ENCODE results near the gene DTX1.

Gene DTX1

DNA sequence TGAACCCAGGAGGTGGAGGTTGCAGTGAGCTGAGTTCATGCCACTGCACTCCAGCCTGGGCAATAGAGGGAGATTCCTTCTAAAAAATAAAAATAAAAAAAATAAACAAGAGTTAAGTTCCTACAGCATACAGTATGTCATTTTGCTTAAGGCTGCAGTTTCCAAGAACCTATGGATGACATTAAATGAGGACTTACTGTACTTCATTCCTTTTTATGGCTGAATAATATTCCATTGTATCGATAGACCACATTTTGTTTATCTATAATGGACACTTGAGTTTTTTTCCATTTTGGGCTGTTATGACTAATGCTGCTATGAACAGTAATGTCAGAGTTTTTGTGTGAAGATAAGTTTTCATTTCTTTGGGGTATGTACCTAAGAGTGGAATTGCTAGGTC lies 61.6 kb downstream of the DTX1 start:
- DNase-seq (ENCODE audit: low read depth) = no peak
- no peak overlapping the region for H3K4me3 ChIP-seq (ENCODE audit: low read depth, low read length)
- no peak for TF ChIP-seq MYC (IDR thresholded peaks at IDR 0.05; ENCODE audit: low read depth, low read length)
- TF ChIP-seq, protein P1, sequence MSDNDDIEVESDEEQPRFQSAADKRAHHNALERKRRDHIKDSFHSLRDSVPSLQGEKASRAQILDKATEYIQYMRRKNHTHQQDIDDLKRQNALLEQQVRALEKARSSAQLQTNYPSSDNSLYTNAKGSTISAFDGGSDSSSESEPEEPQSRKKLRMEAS (IDR thresholded peaks at IDR 0.05; ENCODE audit: low read depth, low read length) = no peak
- TF ChIP-seq POLR2A (IDR thresholded peaks at IDR 0.05; ENCODE audit: extremely low read depth, insufficient read length) = no peak
- TF ChIP-seq, protein P2, sequence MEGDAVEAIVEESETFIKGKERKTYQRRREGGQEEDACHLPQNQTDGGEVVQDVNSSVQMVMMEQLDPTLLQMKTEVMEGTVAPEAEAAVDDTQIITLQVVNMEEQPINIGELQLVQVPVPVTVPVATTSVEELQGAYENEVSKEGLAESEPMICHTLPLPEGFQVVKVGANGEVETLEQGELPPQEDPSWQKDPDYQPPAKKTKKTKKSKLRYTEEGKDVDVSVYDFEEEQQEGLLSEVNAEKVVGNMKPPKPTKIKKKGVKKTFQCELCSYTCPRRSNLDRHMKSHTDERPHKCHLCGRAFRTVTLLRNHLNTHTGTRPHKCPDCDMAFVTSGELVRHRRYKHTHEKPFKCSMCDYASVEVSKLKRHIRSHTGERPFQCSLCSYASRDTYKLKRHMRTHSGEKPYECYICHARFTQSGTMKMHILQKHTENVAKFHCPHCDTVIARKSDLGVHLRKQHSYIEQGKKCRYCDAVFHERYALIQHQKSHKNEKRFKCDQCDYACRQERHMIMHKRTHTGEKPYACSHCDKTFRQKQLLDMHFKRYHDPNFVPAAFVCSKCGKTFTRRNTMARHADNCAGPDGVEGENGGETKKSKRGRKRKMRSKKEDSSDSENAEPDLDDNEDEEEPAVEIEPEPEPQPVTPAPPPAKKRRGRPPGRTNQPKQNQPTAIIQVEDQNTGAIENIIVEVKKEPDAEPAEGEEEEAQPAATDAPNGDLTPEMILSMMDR (IDR thresholded peaks at IDR 0.05; ENCODE audit: low read depth, low read length) = no peak

DNA sequence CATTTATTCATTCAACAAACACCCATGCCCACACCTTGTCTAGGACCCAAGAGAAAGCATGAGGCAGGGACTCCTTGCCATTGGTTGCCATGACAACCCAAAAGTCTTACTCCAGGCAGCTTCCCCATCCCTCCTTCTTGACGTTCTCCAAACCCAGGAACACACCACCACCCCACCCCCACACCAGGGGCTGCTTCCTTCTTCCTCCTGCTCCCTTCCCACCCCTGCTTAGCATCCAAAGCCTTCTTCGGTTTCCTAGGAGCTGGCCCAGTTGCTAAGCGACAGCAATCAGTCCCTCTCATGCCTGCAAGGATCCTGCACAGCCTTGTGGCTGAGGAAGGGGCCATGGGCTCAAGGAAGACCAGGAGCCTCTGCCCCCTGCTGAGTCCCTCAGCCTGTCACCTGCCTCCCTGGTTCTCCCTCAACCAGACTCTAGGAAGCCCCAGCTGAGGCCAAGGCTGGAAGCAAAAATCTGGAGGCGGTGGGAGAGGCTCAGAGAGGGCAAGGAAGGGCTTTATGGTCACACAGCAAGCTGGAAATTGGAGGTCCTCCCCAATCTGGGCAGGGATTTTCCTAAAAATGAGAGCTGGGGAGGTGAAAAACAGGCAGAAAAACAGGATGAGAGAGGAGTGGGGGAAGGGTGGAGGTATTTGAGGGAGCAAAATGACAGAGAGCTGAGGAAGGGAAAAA lies 63.6 kb downstream of the DTX1 start:
- no peak for TF ChIP-seq POLR2A (IDR thresholded peaks at IDR 0.05; ENCODE audit: extremely low read depth, insufficient read length)
- TF ChIP-seq, protein P1 (IDR thresholded peaks at IDR 0.05; ENCODE audit: low read depth, low read length) = no peak
- no peak for TF ChIP-seq MYC (IDR thresholded peaks at IDR 0.05; ENCODE audit: low read depth, low read length)
- TF ChIP-seq, protein P2 (IDR thresholded peaks at IDR 0.05; ENCODE audit: low read depth, low read length) = no peak
- H3K4me3 ChIP-seq (ENCODE audit: low read depth, low read length) = no peak overlapping the region
- DNase-seq (ENCODE audit: low read depth) = peak; percentile 31

DNA sequence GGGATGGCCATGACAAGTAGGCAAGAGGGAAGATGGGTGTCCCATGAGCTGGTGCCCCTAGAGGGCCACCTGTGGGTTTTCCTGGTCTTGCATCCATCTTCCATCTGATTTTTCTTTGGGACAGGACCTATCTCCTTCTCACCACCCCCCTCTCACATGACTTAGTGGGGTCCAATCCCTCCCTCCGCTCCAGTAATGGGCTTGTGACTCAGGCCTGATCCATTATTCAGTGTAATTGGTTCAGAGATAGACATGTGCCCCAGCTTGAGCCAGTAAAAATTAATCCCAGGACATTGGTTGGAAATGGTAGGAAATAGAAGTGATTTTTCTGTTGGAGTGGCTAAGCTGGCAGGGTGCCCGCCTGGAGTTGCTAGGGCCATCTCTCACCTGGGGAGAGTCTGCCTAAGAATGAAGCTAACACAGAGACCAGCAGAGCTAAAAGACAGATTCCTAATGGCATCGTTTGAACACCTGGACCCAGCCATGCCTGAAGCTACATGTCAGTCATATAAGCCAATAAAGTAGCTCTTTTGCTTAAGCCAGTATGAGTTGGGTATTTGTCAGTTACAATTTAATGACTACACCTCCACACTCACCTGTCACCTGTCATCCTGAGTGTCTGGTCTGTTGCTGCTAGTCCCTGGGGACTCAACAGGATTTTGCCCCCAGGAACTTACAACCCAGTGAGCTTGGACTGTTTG lies 64.3 kb downstream of the DTX1 start:
- DNase-seq (ENCODE audit: low read depth) = no peak
- TF ChIP-seq, protein P2 (IDR thresholded peaks at IDR 0.05; ENCODE audit: low read depth, low read length) = no peak
- TF ChIP-seq, protein P1 (IDR thresholded peaks at IDR 0.05; ENCODE audit: low read depth, low read length) = no peak
- no peak for TF ChIP-seq MYC (IDR thresholded peaks at IDR 0.05; ENCODE audit: low read depth, low read length)
- TF ChIP-seq POLR2A (IDR thresholded peaks at IDR 0.05; ENCODE audit: extremely low read depth, insufficient read length) = no peak
- H3K4me3 ChIP-seq (ENCODE audit: low read depth, low read length) = no peak overlapping the region

DNA sequence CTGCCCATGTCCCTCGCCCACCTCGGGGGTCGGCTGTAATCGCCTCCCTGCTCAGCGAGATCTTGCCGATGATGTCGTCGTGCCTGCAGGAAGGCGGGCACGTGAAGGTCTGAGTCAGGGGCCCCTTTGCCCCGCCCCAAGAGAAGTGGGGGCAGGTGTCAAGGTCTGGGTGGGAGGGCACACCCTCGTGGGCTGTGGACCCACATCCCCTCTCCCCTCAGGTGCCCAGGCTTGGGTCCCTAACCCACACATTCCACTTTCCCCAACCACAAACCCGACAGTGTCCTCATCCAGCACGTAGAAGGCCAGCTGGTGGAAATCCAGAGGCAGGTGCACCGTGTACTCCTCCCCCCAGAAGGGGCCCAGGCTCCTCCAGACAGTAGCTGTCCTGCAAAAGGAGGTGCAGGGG lies 71.3 kb downstream of the DTX1 start:
- DNase-seq (ENCODE audit: low read depth) = no peak
- TF ChIP-seq MYC (IDR thresholded peaks at IDR 0.05; ENCODE audit: low read depth, low read length) (no peak), POLR2A (IDR thresholded peaks at IDR 0.05; ENCODE audit: extremely low read depth, insufficient read length) (no peak)
- TF ChIP-seq, protein P1 (IDR thresholded peaks at IDR 0.05; ENCODE audit: low read depth, low read length) = no peak
- TF ChIP-seq, protein P2 (IDR thresholded peaks at IDR 0.05; ENCODE audit: low read depth, low read length) = no peak
- no peak overlapping the region for H3K4me3 ChIP-seq (ENCODE audit: low read depth, low read length)

DNA sequence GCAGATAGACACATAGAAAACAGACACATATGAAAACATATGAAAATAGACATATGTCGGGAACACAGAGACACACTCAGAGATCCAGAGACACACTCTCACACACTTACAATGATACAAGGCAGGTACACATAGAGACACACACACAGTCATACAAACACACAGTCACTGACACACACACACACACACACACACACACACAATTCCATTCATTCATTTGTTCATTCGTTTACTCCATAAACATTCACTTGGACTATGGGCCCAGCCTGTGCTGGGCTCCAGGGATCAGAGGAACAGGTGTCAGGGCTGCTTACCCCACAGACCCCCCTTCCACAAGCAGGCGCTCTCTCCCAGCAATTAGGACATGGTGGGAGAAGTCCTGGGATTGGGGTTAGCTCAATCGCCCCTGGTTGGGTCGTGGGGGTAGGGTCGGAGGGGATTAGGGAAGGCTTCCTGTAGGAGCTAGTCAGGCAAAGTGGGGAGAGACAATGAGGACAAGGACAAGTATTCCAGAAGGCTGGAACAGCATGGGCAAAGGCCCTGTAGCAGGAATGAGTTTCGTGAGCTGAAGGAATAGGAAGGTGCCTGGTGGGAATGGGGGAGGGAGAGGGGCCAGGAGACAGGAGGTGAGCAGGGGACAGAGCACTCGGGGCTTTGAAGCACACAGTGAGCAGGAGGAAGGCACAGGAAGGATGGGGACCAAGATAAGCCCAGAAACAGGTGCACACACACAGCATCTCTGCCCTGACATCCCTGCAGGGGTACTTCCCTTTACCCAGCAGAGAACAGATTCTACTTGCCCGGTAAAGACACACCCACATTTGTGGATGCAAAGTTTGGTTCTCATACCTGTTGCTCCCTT lies 72.5 kb downstream of the DTX1 start:
- H3K4me3 ChIP-seq (ENCODE audit: low read depth, low read length) = no peak overlapping the region
- no peak for DNase-seq (ENCODE audit: low read depth)
- TF ChIP-seq, protein P1 (IDR thresholded peaks at IDR 0.05; ENCODE audit: low read depth, low read length) = no peak
- TF ChIP-seq, protein P2 (IDR thresholded peaks at IDR 0.05; ENCODE audit: low read depth, low read length) = no peak
- TF ChIP-seq POLR2A (IDR thresholded peaks at IDR 0.05; ENCODE audit: extremely low read depth, insufficient read length) (no peak), MYC (IDR thresholded peaks at IDR 0.05; ENCODE audit: low read depth, low read length) (no peak)

All from NB4 (cell line).